PFSK-1 (cell line): ENCODE measurements around the gene DGKB.

Source experiments
- REST ChIP-seq, 2 experiments: IDR thresholded peaks; 2 replicates each; pipeline versions ENCODE4 v1.6.1 to v1.8.0; 2011 to 2012; ENCODE audit warnings: low read depth in 2 of 2, low read length in 2 of 2, control low read depth in 1 of 2, inconsistent platforms in 1 of 2, mild to moderate bottlenecking in 1 of 2, moderate library complexity in 1 of 2; ENCODE audit not compliant: insufficient read depth in 1 of 2
- TAF1 ChIP-seq: IDR thresholded peaks from 2 replicates; pipeline ENCODE4 v1.6.1; 2012; ENCODE audit warnings: low read length, control low read depth, borderline replicate concordance; ENCODE audit not compliant: insufficient read depth

DNA sequence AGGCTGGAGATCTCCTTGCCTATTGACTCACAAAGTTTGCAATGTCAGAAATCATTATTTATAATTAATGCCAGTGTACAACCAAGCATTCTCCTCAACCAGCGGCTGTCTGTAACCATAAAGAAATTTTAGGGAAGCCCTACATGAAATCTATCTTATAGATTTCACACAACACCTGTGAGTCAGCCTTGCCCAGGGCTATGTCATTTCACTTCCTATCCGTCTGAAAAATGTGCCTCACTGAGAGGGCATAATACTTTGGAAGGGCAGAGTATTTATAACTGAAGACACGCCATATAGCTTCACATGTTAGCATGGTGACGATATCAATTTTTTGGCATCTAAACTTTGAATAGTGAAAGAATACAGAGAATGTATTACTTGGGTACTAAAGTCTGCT lies 616.5 kb downstream of the DGKB start:
- TF ChIP-seq TAF1 (no peak), REST (IDR thresholded peaks at IDR 0.05; ENCODE audit: insufficient read depth in 1 of 2, low read depth in 2 of 2, low read length in 2 of 2) (no peak)
